NB4 (cell line): ENCODE results near the gene SDK2.

Experiments used
- DNase-seq: peaks from one replicate; pipeline ENCODE4 v3.0.0; 2010; ENCODE audit warnings: low read depth
- H3K4me3 ChIP-seq: one replicate; pipeline ENCODE4 v1.5.1; 2011; ENCODE audit warnings: mild to moderate bottlenecking, low read depth, low read length, moderate library complexity
- CTCF ChIP-seq: IDR thresholded peaks from one replicate; pipeline ENCODE4 v1.5.1; 2012; ENCODE audit warnings: low read depth, low read length
- MYC ChIP-seq: IDR thresholded peaks from 2 replicates; pipeline ENCODE4 v1.6.1; 2011; ENCODE audit warnings: low read depth, low read length
- POLR2A ChIP-seq: IDR thresholded peaks from 2 replicates; pipeline ENCODE4 v1.6.1; 2011; ENCODE audit warnings: mild to moderate bottlenecking; ENCODE audit not compliant: insufficient read length; ENCODE audit errors: extremely low read depth
- TF ChIP-seq, protein P1 (sequence below): IDR thresholded peaks from 2 replicates; pipeline ENCODE4 v1.6.1; 2011; ENCODE audit warnings: low read depth, low read length

SDK2 gene

DNA sequence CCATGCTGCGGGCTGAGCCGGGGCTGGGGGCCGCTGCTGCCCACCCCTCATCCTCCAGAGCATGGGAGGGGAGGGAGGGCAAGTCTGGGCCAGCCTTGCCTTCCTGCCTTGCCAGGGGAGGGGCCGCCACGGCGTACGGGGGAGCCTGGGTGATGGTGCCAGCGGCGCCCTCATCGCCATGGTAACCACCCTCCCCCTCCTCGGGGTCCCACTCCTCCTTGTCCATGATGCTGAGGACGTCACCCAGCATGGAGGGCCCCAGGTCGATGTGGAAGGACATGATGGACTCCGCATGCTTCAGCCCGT, 358.7 kb downstream of the SDK2 start:
- no peak for DNase-seq
- no peak overlapping the region for H3K4me3 ChIP-seq
- TF ChIP-seq, protein P1, sequence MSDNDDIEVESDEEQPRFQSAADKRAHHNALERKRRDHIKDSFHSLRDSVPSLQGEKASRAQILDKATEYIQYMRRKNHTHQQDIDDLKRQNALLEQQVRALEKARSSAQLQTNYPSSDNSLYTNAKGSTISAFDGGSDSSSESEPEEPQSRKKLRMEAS: no peak
- TF ChIP-seq CTCF (no peak), POLR2A (no peak), MYC (no peak)

DNA sequence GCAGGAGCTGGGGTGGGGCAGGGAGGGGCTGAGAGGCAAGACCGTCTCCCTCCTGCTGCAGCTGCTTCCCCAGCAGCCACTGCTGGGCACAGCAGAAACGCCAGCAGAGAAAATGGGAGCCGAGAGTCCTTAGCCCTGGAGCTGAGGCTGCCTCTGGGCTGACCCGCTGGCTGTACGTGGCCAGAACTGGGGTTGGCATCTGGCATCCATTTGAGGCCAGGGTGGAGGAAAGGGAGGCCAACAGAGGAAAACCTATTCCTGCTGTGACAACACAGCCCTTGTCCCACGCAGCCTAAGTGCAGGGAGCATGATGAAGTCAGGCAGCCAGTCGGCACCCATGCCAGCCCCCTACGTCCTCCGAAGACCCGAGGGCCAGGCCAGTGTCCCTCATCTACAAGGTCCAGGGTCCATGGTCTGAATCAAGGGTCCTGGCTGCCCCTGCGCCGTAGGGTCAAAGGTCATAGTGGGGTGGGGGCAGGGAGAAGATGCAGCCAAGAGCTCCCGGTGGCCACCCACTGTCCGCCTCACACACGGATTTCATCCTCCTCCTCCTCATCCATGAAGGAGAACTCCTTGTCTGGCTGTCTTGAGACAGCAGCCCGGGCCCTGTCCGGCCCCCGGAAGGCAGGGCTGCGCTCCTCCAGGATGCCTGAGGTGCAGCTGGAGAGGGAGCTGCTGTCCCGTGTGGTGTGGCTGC, 359.2 kb downstream of the SDK2 start:
- TF ChIP-seq POLR2A: no peak
- TF ChIP-seq, protein P1: no peak
- DNase-seq: no peak
- no peak overlapping the region for H3K4me3 ChIP-seq
